Cardiac muscle cell (in vitro differentiated cells and primary cell): ENCODE measurements around the gene CACNA2D4. TPM values are rescaled to one million over a fixed set of nuclear protein-coding genes. Genes with fewer than 3 reads are reported as not detected.
A peak's percentile ranks its signal among the peaks of the same experiment; 100 is the strongest.

Experiments used
- DNase-seq, 2 donors: peaks; one replicate each; pipeline versions ENCODE4 v3.0.0 to v3.0.0-alpha.2; 2010 to 2017; ENCODE audit warnings: low read depth in 1 of 2, low spot score in 1 of 2
- H3K27ac ChIP-seq: fragments of 200-600 bp; sonication (generic); 2 replicates; pipeline ENCODE4 v1.5.1; 2016
- H3K27me3 ChIP-seq: fragments of 200-600 bp; sonication (generic); 2 replicates; pipeline ENCODE4 v1.6.0; 2016; ENCODE audit warnings: control low read depth
- H3K36me3 ChIP-seq: fragments of 200-600 bp; sonication (generic); 2 replicates; pipeline ENCODE4 v1.5.1; 2016; ENCODE audit warnings: control low read depth
- H3K4me1 ChIP-seq: fragments of 200-600 bp; sonication (generic); 2 replicates; pipeline ENCODE4 v1.8.1; 2017; ENCODE audit warnings: low read depth, mild to moderate bottlenecking, mixed run types
- H3K4me3 ChIP-seq: fragments of 200-600 bp; sonication (generic); 2 replicates; pipeline ENCODE4 v1.5.1; 2016; ENCODE audit warnings: mild to moderate bottlenecking
- H3K9me3 ChIP-seq: fragments of 200-600 bp; sonication (generic); 2 replicates; pipeline ENCODE4 v1.5.1; 2017; ENCODE audit warnings: low read depth, mild to moderate bottlenecking, control low read depth
- CTCF ChIP-seq: IDR thresholded peaks from 2 replicates; pipeline ENCODE4 v1.5.1; 2012; ENCODE audit warnings: low read depth, mild to moderate bottlenecking, low read length
- polyA plus RNA-seq: library from polyadenylated mRNA; unstranded; fragments of >200 nt; fragmentation: Nextera tagmentation; extraction: Ambion mirVana; gene quantifications from 2 replicates; pipeline ENCODE4 v1.2.1, GENCODE V29; 2016
- total RNA-seq: library from RNA; depleted of rRNA; stranded (reverse); fragments of >200 nt; gene quantifications from 2 replicates; pipeline ENCODE4 v1.2.3, GENCODE V29; 2016

CACNA2D4 gene
- total and polyA plus RNA-seq, 2 experiments from 2014 or later: 0.39 to 1.3 TPM

DNA sequence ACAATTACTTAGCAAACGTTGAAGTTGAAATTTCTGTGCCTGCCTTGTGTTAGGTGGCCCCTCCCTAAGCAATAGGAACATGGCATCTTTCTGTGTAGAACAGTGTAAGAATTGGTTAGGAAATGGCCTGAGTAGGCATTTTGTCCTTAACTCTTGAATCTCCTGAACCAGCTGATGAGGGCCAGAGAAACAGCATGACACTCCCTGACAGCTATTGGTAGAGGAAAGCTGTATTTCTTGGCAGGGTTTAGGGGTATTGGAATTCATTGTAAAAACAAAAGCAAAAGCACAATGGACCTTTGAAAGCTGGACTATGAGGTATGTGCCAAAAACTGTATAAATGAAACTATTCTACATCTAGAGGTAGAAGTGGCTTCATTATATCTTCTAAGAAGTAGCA, 138.7 kb downstream of the CACNA2D4 start:
- no peak overlapping the region for H3K4me3 ChIP-seq
- H3K36me3 ChIP-seq: peaks cover 5% of the 10 kb centered on the region
- H3K27me3 ChIP-seq: no peaks in the 10 kb centered on the region
- TF ChIP-seq CTCF: no peak
- no peaks in the 10 kb centered on the region for H3K9me3 ChIP-seq
- peak in 1 of 2 donors; percentile 82 for DNase-seq
- peaks cover 27% of the 10 kb centered on the region for H3K4me1 ChIP-seq
- no peak overlapping the region for H3K27ac ChIP-seq

DNA sequence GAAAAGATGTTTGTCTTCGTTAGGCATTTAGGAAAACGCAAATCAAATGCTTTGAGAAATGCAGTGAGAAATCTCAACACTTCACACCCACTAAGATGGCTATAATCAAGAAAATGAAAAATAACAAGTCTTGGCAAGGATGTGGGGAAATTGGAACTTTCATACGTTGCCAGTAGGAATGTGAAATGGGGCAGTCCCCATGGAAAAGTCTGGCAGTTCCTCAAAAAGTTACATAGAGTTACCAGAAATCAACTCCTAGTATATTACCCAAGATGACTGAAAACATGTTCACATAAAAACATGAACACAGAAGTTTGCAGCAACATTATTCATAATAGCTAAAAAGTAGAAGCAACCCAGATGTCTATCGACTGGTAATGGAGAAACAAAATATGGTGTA, 139.5 kb downstream of the CACNA2D4 start:
- no peaks in the 10 kb centered on the region for H3K27me3 ChIP-seq
- peak in 1 of 2 donors; percentile 65 for DNase-seq
- no peaks in the 10 kb centered on the region for H3K9me3 ChIP-seq
- TF ChIP-seq CTCF: no peak
- peaks cover under 1% of the 10 kb centered on the region for H3K36me3 ChIP-seq
- peaks cover 33% of the 10 kb centered on the region for H3K4me1 ChIP-seq
- no peak overlapping the region for H3K4me3 ChIP-seq
- no peak overlapping the region for H3K27ac ChIP-seq

DNA sequence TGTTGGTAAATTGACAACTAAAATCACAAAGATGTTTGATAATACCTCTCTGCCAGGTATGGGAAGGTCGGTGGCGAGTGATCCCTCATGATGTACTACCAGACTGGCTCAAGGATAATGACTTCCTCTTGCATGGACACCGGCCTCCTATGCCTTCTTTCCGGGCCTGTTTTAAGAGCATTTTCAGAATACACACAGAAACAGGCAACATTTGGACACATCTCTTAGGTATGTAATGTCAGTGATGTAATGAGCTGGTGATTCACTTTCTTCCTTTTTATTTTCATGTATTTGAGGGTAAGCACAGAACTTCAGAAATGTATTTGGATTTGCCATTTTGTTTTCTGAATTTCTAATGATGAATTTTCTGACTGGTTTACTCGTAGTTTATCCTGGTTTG, 140.7 kb downstream of the CACNA2D4 start:
- Histone ChIP-seq H3K4me3 (no peak overlapping the region), H3K27me3 (no peaks in the 10 kb centered on the region), H3K36me3 (no peaks in the 10 kb centered on the region), H3K27ac (no peak overlapping the region), H3K9me3 (no peaks in the 10 kb centered on the region), H3K4me1 (peaks cover 35% of the 10 kb centered on the region)
- no peak for TF ChIP-seq CTCF
- peak in 1 of 2 donors; percentile 64 for DNase-seq

DNA sequence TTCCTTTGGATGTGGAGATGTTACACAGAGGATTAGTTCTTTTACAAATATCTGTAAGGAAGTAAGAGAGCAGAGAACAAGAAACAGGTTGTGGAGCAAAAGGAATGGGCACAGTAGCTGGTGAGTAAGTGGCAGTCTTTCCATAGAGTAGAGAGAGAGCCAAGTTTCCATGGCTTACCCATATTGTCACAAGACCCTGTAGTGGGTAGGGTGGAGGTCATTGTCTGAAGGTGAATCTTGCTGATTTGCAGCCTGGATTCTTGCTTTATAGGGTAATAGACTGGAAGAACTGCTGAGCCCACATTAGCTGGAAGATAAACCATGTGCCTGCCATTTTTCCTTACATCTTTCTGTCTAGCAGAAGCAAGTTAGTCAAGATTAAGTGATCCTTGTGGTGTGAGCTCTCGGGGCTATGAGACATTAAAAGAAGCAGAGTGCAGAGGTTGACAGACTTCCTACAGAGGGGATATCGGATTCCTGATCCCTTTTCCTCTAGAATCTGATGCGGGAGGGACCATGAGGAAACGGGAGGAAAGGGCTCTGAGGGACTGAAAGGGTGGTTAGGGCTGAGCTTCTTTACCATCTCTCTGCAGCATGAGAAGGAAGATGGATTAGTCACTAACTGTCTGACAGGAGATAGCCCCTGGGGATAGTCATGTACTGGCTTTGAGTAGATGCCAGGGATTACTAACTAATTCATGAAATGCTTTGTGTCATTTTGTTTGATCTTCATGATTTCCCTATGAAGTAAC, 142.1 kb downstream of the CACNA2D4 start:
- H3K4me3 ChIP-seq: no peak overlapping the region
- DNase-seq: peak in 1 of 2 donors; percentile 60
- no peaks in the 10 kb centered on the region for H3K9me3 ChIP-seq
- no peaks in the 10 kb centered on the region for H3K27me3 ChIP-seq
- no peaks in the 10 kb centered on the region for H3K36me3 ChIP-seq
- H3K4me1 ChIP-seq: peaks cover 22% of the 10 kb centered on the region
- no peak overlapping the region for H3K27ac ChIP-seq
- no peak for TF ChIP-seq CTCF

DNA sequence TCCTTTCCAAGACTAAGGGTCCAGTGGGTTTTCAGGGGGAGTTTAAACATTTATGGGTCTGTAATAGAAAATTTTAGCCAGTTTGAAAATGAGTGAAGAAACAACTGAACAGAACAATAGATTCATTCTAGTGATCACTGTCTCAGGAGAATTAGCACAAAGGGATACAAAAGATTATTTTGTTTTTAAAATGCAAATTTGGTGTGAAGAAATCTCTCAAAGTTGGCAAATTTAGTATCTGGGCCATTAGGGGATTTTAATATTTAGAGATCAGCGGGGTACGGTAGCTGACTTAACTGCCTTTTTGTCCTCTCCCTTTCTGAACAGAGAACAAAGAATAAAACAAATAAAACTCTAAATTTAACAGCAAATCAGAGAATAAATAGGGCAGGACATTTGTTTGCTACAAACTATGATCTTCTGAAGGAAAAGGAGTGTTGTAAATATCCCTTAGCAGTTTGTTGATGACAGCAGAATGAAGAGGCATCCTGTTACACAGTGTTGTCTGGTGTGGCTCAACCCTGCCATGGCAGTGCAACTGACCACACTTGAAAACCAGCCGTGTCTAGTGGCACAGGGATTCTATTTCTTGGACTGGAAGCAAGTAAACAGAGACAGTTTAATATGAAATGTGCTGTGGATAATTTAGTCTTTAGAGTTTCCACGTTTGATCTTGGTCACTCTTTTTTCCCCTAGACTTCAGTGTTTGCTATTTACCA, 144.4 kb downstream of the CACNA2D4 start:
- H3K4me1 ChIP-seq: peaks cover 18% of the 10 kb centered on the region
- no peaks in the 10 kb centered on the region for H3K27me3 ChIP-seq
- no peak overlapping the region for H3K4me3 ChIP-seq
- no peaks in the 10 kb centered on the region for H3K36me3 ChIP-seq
- DNase-seq: peak in 1 of 2 donors; percentile 43
- H3K9me3 ChIP-seq: no peaks in the 10 kb centered on the region
- no peak for TF ChIP-seq CTCF
- H3K27ac ChIP-seq: no peak overlapping the region
